Measurements from ENCODE around the gene ACTL6B.

DNA sequence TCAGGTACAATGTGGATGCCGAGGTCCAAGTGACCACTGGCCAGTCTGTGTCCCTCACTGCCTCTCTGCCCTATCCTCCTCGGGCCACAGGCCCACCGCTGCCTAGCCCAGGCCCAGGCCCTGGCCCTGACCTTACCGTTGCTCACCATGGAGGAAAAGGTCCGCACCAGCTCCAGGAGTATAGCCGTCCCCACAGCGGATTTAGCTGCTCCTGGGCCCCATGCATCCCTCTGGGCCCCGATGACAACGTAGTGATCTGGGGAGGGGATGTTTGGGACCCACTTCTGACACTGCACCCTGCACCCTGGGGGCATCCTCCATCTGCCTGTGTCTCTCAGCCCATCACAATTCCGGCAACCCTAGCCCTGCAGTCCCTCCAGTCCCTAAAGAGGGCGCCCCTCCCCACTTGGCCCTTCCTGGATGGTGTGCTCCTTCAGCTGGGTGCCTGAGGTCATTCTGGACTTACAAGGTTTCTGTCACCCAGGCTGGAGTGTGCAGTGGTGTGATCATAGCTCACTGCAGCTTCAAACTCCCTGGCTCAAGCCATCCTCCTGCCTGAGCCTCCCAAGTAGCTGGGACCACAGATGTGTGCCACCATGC, 27.0 kb downstream of the ACTL6B start:
- TF ChIP-seq EZH2 (IDR thresholded peaks at IDR 0.05) (no peak), POLR2AphosphoS5 (IDR thresholded peaks at IDR 0.05; ENCODE audit: borderline replicate concordance, low read depth, low read length) (no peak), FOXP2 (optimal IDR thresholded peaks at IDR 0.05; ENCODE audit: control extremely low read depth, extremely low read length, insufficient read depth) (no peak)
